Activated CD4-positive, alpha-beta T cell treated with anti-CD3 and anti-CD28 coated beads for 24 hours (primary cell): ENCODE results near the gene TJP2.
"Not testable (repeated sequence)": the region's sequence is repeated elsewhere in the genome, so short reads cannot be mapped to it uniquely, and the experiment has no call there.

Source experiments
- DNase-seq, 2 donors: peaks; one replicate each; pipeline ENCODE4 v3.0.0-alpha.2; 2020; ENCODE audit warnings: low read depth in 2 of 2

TJP2 gene

GRCh38 chr9:69292078-69292477 lies 118.0 kb downstream of the TJP2 start:
- no peak for DNase-seq

GRCh38 chr9:69293156-69293555 lies 119.1 kb downstream of the TJP2 start:
- DNase-seq = no peak

GRCh38 chr9:69295872-69296552 lies 121.9 kb downstream of the TJP2 start:
- DNase-seq = no peak

GRCh38 chr9:69297300-69297980 lies 123.4 kb downstream of the TJP2 start:
- DNase-seq = no peak

GRCh38 chr9:69299315-69299714 lies 125.2 kb downstream of the TJP2 start:
- no peak for DNase-seq

- DNase-seq = no peak
Measured at GRCh38 chr9:69299826-69300225, 125.7 kb downstream of the TJP2 start.

- DNase-seq = no peak
Measured at GRCh38 chr9:69303331-69303730, 129.3 kb downstream of the TJP2 start.

GRCh38 chr9:69306895-69307445 lies 132.9 kb downstream of the TJP2 start:
- not testable (repeated sequence) for DNase-seq

GRCh38 chr9:69307446-69308205 lies 133.5 kb downstream of the TJP2 start:
- no peak for DNase-seq

- DNase-seq = no peak
Measured at GRCh38 chr9:69308206-69308931, 134.3 kb downstream of the TJP2 start.

GRCh38 chr9:69313175-69313574 lies 139.1 kb downstream of the TJP2 start:
- no peak for DNase-seq

- no peak for DNase-seq
Measured at GRCh38 chr9:69314547-69314946, 140.5 kb downstream of the TJP2 start.

- no peak for DNase-seq
Measured at GRCh38 chr9:69317081-69317480, 143.0 kb downstream of the TJP2 start.

- no peak for DNase-seq
Measured at GRCh38 chr9:69317894-69318293, 143.8 kb downstream of the TJP2 start.

GRCh38 chr9:69319324-69320025 lies 145.4 kb downstream of the TJP2 start:
- DNase-seq = no peak

- no peak for DNase-seq
Measured at GRCh38 chr9:69322256-69322655, 148.2 kb downstream of the TJP2 start.

GRCh38 chr9:69323861-69324260 lies 149.8 kb downstream of the TJP2 start:
- DNase-seq = no peak
